K562 (cell line): ENCODE results near the gene INHBE.

Experiments used
- CHD4 ChIP-seq: fragments of 200-600 bp; sonication (generic); IDR thresholded peaks from 3 replicates; pipeline ENCODE4 v1.6.1; 2012; ENCODE audit warnings: low read depth, mild to moderate bottlenecking, mixed read lengths, low read length, inconsistent platforms; ENCODE audit not compliant: insufficient read depth, insufficient replicate concordance, poor library complexity, severe bottlenecking
- EHMT2 ChIP-seq: fragments of 450-650 bp; IDR thresholded peaks from 2 replicates; pipeline ENCODE4 v1.6.1; 2018; ENCODE audit warnings: antibody characterized with exemption
- ELF1 ChIP-seq: fragments of 200-800 bp; sonication (Bioruptor generic); IDR thresholded peaks from 2 replicates; pipeline ENCODE4 v1.6.1; 2016; ENCODE audit warnings: missing genetic modification characterization, missing compliant biosample characterization
- EP400 ChIP-seq: fragments of 450-650 bp; IDR thresholded peaks from 2 replicates; pipeline ENCODE4 v1.6.1; 2017; ENCODE audit warnings: antibody characterized with exemption, mild to moderate bottlenecking, moderate library complexity
- ETV6 ChIP-seq, 3 experiments: fragments of 150-350 bp in 1 of 3; sonication (generic) in 1 of 3; formaldehyde crosslinking in 1 of 3; IDR thresholded peaks; 2 replicates each; pipeline versions ENCODE4 v1.6.1 to v1.8.0; 2014 to 2022; ENCODE audit warnings: borderline replicate concordance in 2 of 3, low read depth in 2 of 3, antibody characterized with exemption in 1 of 3, low read length in 1 of 3, mild to moderate bottlenecking in 1 of 3, missing genetic modification reagents in 1 of 3
- HDAC3 ChIP-seq: fragments of 450-650 bp; IDR thresholded peaks from 2 replicates; pipeline ENCODE4 v1.6.1; 2018; ENCODE audit warnings: borderline replicate concordance, mild to moderate bottlenecking, moderate library complexity; ENCODE audit not compliant: partially characterized antibody
- IRF2 ChIP-seq: sonication (generic); formaldehyde crosslinking; IDR thresholded peaks from 2 replicates; pipeline ENCODE4 v1.8.1; 2022; ENCODE audit warnings: mild to moderate bottlenecking, missing genetic modification reagents
- MAFK ChIP-seq: IDR thresholded peaks from 2 replicates; pipeline ENCODE4 v1.6.1; 2011; ENCODE audit warnings: low read length, improper control_type of control experiment
- NFXL1 ChIP-seq: fragments of 450-650 bp; formaldehyde crosslinking; IDR thresholded peaks from 2 replicates; pipeline ENCODE4 v1.4.0; 2021; ENCODE audit warnings: mild to moderate bottlenecking
- TEAD4 ChIP-seq, 2 experiments: sonication (generic) in 1 of 2; formaldehyde crosslinking in 1 of 2; IDR thresholded peaks; 2 replicates each; pipeline versions ENCODE4 v1.6.1 to v1.8.0; 2012 to 2022; ENCODE audit warnings: borderline replicate concordance in 1 of 2, inconsistent platforms in 1 of 2, low read length in 1 of 2, mild to moderate bottlenecking in 1 of 2, missing genetic modification reagents in 1 of 2
- ZBTB11 ChIP-seq, 3 experiments: fragments of 200-800 bp in 1 of 3; fragments of 250-450 bp in 1 of 3; fragments of 450-650 bp in 1 of 3; sonication (Bioruptor Pico) in 1 of 3; sonication (Bioruptor generic) in 1 of 3; formaldehyde crosslinking in 1 of 3; IDR thresholded peaks; 2 replicates each; pipeline versions ENCODE4 v1.6.1 to v1.8.0; 2016 to 2022; ENCODE audit warnings: mild to moderate bottlenecking in 2 of 3, missing genetic modification characterization in 2 of 3, missing compliant biosample characterization in 1 of 3, moderate library complexity in 1 of 3
- ZBTB8A ChIP-seq: fragments of 450-650 bp; IDR thresholded peaks from 2 replicates; pipeline ENCODE4 v1.6.1; 2018; ENCODE audit warnings: mild to moderate bottlenecking, moderate library complexity; ENCODE audit not compliant: partially characterized antibody
- ZNF239 ChIP-seq: fragments of 250-450 bp; sonication (Bioruptor Pico); IDR thresholded peaks from 2 replicates; pipeline ENCODE4 v1.4.0; 2020; ENCODE audit warnings: mild to moderate bottlenecking
- TF ChIP-seq, protein P1 (sequence below), 3 experiments: IDR thresholded peaks in 2 of 3; conservative IDR thresholded peaks in 1 of 3; 2 replicates each; pipeline ENCODE4 v1.5.1; 2011 to 2012; ENCODE audit warnings: low read length in 3 of 3, mild to moderate bottlenecking in 3 of 3, control low read depth in 2 of 3, improper control_type of control experiment in 1 of 3, inconsistent platforms in 1 of 3, low read depth in 1 of 3, mixed read lengths in 1 of 3, moderate library complexity in 1 of 3; ENCODE audit not compliant: insufficient read depth in 2 of 3

GRCh38 chr12:57467915-57468314 lies 12.8 kb downstream of the INHBE start:
- TF ChIP-seq, protein P1, sequence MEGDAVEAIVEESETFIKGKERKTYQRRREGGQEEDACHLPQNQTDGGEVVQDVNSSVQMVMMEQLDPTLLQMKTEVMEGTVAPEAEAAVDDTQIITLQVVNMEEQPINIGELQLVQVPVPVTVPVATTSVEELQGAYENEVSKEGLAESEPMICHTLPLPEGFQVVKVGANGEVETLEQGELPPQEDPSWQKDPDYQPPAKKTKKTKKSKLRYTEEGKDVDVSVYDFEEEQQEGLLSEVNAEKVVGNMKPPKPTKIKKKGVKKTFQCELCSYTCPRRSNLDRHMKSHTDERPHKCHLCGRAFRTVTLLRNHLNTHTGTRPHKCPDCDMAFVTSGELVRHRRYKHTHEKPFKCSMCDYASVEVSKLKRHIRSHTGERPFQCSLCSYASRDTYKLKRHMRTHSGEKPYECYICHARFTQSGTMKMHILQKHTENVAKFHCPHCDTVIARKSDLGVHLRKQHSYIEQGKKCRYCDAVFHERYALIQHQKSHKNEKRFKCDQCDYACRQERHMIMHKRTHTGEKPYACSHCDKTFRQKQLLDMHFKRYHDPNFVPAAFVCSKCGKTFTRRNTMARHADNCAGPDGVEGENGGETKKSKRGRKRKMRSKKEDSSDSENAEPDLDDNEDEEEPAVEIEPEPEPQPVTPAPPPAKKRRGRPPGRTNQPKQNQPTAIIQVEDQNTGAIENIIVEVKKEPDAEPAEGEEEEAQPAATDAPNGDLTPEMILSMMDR (IDR thresholded peaks at IDR 0.05 in 2 of 3, conservative IDR thresholded peaks at IDR 0.05 in 1 of 3; ENCODE audit: insufficient read depth in 2 of 3, low read depth in 1 of 3, low read length in 3 of 3): no peak
- no peak for TF ChIP-seq NFXL1
- no peak for TF ChIP-seq HDAC3
- TF ChIP-seq IRF2: no peak
- TF ChIP-seq EP400: no peak
- no peak for TF ChIP-seq ZNF239 (CRISPR knock-in tag)
- TF ChIP-seq TEAD4 (IDR thresholded peaks at IDR 0.05; ENCODE audit: low read length): no peak
- no peak for TF ChIP-seq TEAD4 (CRISPR knock-in tag; IDR thresholded peaks at IDR 0.05; ENCODE audit: borderline replicate concordance)
- TF ChIP-seq CHD4: no peak
- TF ChIP-seq EHMT2: no peak
- TF ChIP-seq MAFK: no peak
- no peak for TF ChIP-seq ZBTB11 (CRISPR knock-in tag; IDR thresholded peaks at IDR 0.05)
- no peak for TF ChIP-seq ZBTB8A
- no peak for TF ChIP-seq ELF1 (tag)
- TF ChIP-seq ETV6 (IDR thresholded peaks at IDR 0.05; ENCODE audit: borderline replicate concordance in 1 of 2, low read depth in 2 of 2, low read length in 1 of 2): no peak
- no peak for TF ChIP-seq ETV6 (CRISPR knock-in tag; IDR thresholded peaks at IDR 0.05; ENCODE audit: borderline replicate concordance)
